Kidney epithelial cell (primary cell): Measurements from ENCODE around the gene THADA. TPM values are rescaled to one million over a fixed set of nuclear protein-coding genes. Genes with fewer than 3 reads are reported as not detected.
A peak's percentile ranks its signal among the peaks of the same experiment; 100 is the strongest.

Experiments
- DNase-seq: peaks from one replicate; pipeline ENCODE4 v3.0.0-alpha.2; 2010; ENCODE audit warnings: low read depth
- H3K27me3 ChIP-seq: 2 replicates; pipeline ENCODE4 v1.6.0; 2011; ENCODE audit warnings: low read length; ENCODE audit not compliant: control insufficient read depth, insufficient read depth
- H3K36me3 ChIP-seq: 2 replicates; pipeline ENCODE4 v1.5.1; 2011; ENCODE audit warnings: low read length; ENCODE audit not compliant: control insufficient read depth, insufficient read depth
- H3K4me3 ChIP-seq: 2 replicates; pipeline ENCODE4 v1.5.1; 2011; ENCODE audit warnings: low read depth, mild to moderate bottlenecking, control low read depth, low read length
- total RNA-seq: library from RNA; depleted of rRNA; stranded (reverse); fragments of >200 nt; gene quantifications from 2 replicates; pipeline ENCODE4 v1.2.3, GENCODE V29; 2015
- TF ChIP-seq, protein P1 (sequence below): IDR thresholded peaks from 2 replicates; pipeline ENCODE4 v1.5.1; 2011; ENCODE audit warnings: mild to moderate bottlenecking, moderate library complexity, low read length, control low read depth, inconsistent platforms; ENCODE audit not compliant: insufficient read depth, poor library complexity, severe bottlenecking

Gene THADA
- total RNA-seq, 1 donor from 2014 or later: 21.5 TPM

DNA sequence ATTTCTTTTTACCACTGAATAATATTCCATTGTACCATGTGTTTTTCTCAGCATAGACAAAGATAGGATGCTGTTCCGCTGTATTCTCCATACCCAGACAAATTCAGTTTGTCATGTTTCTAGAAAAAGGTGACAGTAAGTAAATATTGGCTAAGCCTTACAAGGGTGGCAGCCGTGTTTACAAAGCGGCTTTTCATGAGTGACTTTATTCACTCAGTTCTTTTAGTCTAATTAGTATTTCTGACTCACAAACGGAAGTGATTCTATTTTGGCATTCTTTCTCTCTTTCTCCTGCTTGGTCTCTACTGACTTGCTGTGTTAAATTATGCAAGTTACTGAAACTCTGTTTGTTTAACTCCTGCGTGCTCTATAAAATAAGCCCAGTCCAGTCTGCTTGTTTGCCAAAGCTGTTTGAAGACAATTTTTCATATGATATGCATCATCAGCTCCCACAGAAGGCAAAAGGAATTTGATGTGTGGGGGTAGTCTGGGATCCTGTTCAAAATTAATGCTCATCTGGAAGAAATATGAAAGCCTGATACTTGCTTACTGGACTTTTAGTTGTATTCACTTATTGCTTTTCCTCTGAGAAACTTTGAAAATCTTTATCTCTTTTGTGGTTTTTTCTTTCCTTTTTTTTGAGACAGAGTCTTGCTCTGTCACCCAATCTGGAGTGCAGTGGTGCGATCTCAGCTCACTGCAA is 38.9 kb upstream of the THADA start:
- TF ChIP-seq, protein P1, sequence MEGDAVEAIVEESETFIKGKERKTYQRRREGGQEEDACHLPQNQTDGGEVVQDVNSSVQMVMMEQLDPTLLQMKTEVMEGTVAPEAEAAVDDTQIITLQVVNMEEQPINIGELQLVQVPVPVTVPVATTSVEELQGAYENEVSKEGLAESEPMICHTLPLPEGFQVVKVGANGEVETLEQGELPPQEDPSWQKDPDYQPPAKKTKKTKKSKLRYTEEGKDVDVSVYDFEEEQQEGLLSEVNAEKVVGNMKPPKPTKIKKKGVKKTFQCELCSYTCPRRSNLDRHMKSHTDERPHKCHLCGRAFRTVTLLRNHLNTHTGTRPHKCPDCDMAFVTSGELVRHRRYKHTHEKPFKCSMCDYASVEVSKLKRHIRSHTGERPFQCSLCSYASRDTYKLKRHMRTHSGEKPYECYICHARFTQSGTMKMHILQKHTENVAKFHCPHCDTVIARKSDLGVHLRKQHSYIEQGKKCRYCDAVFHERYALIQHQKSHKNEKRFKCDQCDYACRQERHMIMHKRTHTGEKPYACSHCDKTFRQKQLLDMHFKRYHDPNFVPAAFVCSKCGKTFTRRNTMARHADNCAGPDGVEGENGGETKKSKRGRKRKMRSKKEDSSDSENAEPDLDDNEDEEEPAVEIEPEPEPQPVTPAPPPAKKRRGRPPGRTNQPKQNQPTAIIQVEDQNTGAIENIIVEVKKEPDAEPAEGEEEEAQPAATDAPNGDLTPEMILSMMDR: no peak
- Histone ChIP-seq H3K27me3 (no peaks in the 10 kb centered on the region), H3K36me3 (no peaks in the 10 kb centered on the region), H3K4me3 (no peak overlapping the region)
- DNase-seq: peak; percentile 31

DNA sequence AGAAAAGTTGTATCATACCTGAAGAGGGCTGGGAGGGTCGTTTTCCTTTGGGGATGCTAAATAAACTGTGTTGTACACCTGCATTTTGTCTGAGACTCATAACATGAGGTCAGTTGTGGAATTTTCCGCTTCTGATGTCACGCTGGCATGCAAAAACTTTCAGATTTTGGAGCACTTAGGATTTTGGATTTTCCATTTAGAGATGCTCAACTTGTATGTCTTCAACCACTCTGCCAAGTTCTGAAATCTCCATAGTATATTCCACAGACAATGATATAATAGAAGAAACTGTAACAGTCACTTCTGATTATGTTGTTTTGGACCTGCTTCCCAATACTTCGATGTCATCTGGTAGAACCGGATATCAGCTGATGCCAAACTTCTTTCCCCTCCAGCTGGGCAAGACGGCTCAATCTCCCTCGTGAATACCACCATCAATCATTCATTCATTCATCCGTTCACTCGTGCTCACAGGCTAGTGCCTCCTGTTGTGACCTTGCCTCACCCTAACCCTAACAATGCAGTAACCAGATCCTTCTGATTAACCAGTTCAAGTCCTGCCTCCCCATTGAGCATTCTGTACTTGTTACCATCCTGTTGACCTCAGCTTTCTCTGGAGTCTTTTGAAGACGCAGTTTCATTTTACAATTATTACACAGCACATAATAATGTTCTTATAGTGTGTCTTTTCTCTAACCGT is 35.9 kb upstream of the THADA start:
- Histone ChIP-seq H3K36me3 (no peaks in the 10 kb centered on the region), H3K4me3 (no peak overlapping the region), H3K27me3 (no peaks in the 10 kb centered on the region)
- no peak for DNase-seq
- TF ChIP-seq, protein P1: no peak

DNA sequence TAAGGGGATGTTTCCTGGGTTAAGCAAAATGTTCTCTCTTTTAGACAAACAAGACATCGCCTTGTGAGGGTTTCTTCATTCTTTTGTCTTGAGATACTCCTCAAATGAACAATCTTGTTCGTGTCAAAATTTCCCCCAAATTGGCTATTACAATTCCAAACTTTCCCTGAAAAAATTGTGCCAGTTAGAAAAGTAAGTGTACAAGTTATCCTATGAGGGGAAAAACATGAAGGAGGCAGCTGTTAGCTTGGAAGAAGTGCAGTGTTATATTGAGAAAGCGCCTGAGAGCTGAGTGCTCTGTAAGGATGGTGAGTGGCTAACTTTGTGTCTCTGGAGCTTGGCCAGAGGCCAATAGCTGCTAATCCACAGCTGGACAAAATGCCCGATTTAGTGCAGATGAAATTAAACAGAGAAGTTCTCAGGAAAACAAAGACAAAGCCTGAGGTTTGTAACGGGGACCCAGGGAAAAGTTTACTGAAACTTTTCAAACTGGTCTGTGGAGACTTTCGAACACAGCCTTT is 27.2 kb upstream of the THADA start:
- H3K4me3 ChIP-seq: no peak overlapping the region
- DNase-seq: no peak
- TF ChIP-seq, protein P1: no peak
- H3K27me3 ChIP-seq: no peaks in the 10 kb centered on the region
- H3K36me3 ChIP-seq: no peaks in the 10 kb centered on the region

DNA sequence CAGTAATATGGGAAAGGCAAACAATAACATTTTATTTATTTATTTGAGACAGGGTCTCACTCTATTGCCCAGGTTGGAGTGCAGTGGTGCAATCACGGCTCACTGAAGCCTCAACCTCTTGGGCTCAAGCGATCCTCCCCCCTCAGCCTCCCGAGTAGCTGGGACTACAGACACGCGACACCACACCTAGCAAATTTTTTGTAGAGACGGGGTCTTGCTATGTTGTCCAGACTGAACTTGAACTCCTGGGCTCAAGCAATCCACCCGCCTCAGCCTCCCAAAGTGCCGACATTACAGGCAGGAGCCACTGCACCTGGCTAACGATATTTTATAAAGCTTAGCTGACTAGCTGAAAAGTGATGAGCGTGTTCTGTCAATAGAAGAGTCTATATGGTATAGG is 23.7 kb upstream of the THADA start:
- H3K4me3 ChIP-seq: no peak overlapping the region
- no peak for DNase-seq
- no peaks in the 10 kb centered on the region for H3K27me3 ChIP-seq
- H3K36me3 ChIP-seq: no peaks in the 10 kb centered on the region
- TF ChIP-seq, protein P1: no peak

DNA sequence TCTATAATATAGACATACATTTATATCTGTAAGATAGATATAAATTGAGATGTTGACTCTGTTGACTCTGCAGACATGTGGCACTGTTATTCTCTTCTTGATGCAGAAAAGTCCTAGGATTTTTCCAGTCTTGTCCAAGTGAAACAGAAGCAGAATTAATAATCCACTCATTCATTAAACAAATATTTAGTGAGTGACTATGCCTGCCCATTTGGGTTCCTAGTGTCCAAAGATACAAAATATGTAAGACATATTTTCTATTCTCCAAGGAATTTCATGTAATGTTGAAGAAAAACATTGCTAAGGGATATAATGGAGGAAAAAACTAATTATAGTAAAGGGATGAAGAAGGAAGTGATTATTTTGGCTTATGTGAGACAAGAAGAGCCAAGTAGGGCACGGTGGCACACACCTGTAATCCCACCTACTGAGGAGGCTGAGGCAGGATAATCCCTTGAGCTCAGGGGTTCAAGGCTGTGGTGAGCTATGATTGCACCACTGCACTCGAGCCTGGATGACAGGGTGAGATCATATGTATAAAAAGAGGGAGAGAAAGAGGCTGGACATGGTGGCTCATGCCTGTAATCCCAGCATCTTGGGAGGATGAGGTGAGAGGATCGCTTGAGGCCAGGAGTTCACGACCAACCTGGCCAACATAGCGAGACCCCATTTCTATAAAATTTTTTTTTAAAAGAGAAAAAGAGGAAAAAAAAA is 21.3 kb upstream of the THADA start:
- no peaks in the 10 kb centered on the region for H3K36me3 ChIP-seq
- TF ChIP-seq, protein P1: no peak
- H3K4me3 ChIP-seq: no peak overlapping the region
- no peak for DNase-seq
- no peaks in the 10 kb centered on the region for H3K27me3 ChIP-seq
